ENCODE measurements around the gene CHD9. TPM values are rescaled to one million over a fixed set of nuclear protein-coding genes. Genes with fewer than 3 reads are reported as not detected.

Gene CHD9
- total RNA-seq, 4 donors from 2014 or later: 82.2 to 114 (median 91.3) TPM

- no peak for TF ChIP-seq CTCF (IDR thresholded peaks at IDR 0.05)
- TF ChIP-seq POLR2A (IDR thresholded peaks at IDR 0.05): no peak
- peak in 1 of 2 donors; percentile 56 for TF ChIP-seq EP300 (IDR thresholded peaks at IDR 0.05)
- H3K9me3 ChIP-seq: no peaks in the 10 kb centered on the region
- peaks cover 0 to 55% (median 5%) of the 10 kb centered on the region in 4 donors for H3K4me1 ChIP-seq
- DNase-seq (ENCODE audit: low spot score in 2 of 2): peak; percentile 39 to 40
- H3K27ac ChIP-seq: peak overlapping the region; percentile 89 to 95 (median 92)
- WGBS, 2 donors: 0% methylated on average over 31 to 40 of the region's 77 CpGs
- peak overlapping the region; percentile 75 to 97 (median 88) for H3K4me3 ChIP-seq
- H3K27me3 ChIP-seq: no peaks in the 10 kb centered on the region
- H3K36me3 ChIP-seq: no peaks in the 10 kb centered on the region
These were observed 76.7 kb downstream of the CHD9 start for GRCh38 chr16:53131363-53132071.

- Histone ChIP-seq H3K4me1 (peaks cover 0 to 56% (median 5%) of the 10 kb centered on the region in 4 donors), H3K27me3 (no peaks in the 10 kb centered on the region), H3K9me3 (no peaks in the 10 kb centered on the region), H3K36me3 (no peaks in the 10 kb centered on the region), H3K4me3 (peak overlapping the region in 1 of 4 donors; percentile 93), H3K27ac (peak overlapping the region in 2 of 4 donors; percentile 88 to 95)
- no peak for DNase-seq (ENCODE audit: low spot score in 2 of 2)
- 69% methylated on average over 6 of the region's 6 CpGs for WGBS, 2 donors
- TF ChIP-seq CTCF (IDR thresholded peaks at IDR 0.05): no peak
- no peak for TF ChIP-seq POLR2A (IDR thresholded peaks at IDR 0.05)
- no peak for TF ChIP-seq EP300 (IDR thresholded peaks at IDR 0.05)
These were observed 77.6 kb downstream of the CHD9 start for GRCh38 chr16:53132406-53132805.

- DNase-seq (ENCODE audit: low spot score in 2 of 2): no peak
- no peaks in the 10 kb centered on the region for H3K9me3 ChIP-seq
- H3K36me3 ChIP-seq: no peaks in the 10 kb centered on the region
- peaks cover 0 to 45% (median 5%) of the 10 kb centered on the region in 4 donors for H3K4me1 ChIP-seq
- no peak overlapping the region for H3K4me3 ChIP-seq
- TF ChIP-seq CTCF (IDR thresholded peaks at IDR 0.05): no peak
- H3K27ac ChIP-seq: no peak overlapping the region
- H3K27me3 ChIP-seq: no peaks in the 10 kb centered on the region
- 95 to 96% methylated on average over 2 of the region's 2 CpGs for WGBS, 2 donors
These were observed 80.5 kb downstream of the CHD9 start for GRCh38 chr16:53135329-53135728.

- WGBS, 2 donors: 95 to 96% methylated on average over 6 of the region's 6 CpGs
- no peak for DNase-seq (ENCODE audit: low spot score in 2 of 2)
- TF ChIP-seq CTCF (IDR thresholded peaks at IDR 0.05) (no peak), EP300 (IDR thresholded peaks at IDR 0.05) (no peak), POLR2A (IDR thresholded peaks at IDR 0.05) (no peak)
- Histone ChIP-seq H3K36me3 (peaks cover 0 to 3% (median 0%) of the 10 kb centered on the region in 3 donors), H3K9me3 (no peaks in the 10 kb centered on the region), H3K4me1 (peaks cover 0 to 17% (median 0%) of the 10 kb centered on the region in 4 donors), H3K27me3 (no peaks in the 10 kb centered on the region), H3K27ac (no peak overlapping the region), H3K4me3 (no peak overlapping the region)
These were observed 88.2 kb downstream of the CHD9 start for GRCh38 chr16:53142823-53143568.

- Histone ChIP-seq H3K4me1 (peaks cover 0 to 21% (median 0%) of the 10 kb centered on the region in 4 donors), H3K36me3 (peaks cover 0 to 18% (median 0%) of the 10 kb centered on the region in 3 donors), H3K27me3 (no peaks in the 10 kb centered on the region), H3K4me3 (no peak overlapping the region), H3K9me3 (peaks cover 0 to 23% (median 4%) of the 10 kb centered on the region in 4 donors), H3K27ac (no peak overlapping the region)
- 76 to 84% methylated on average over 3 of the region's 3 CpGs for WGBS, 2 donors
- TF ChIP-seq EP300 (IDR thresholded peaks at IDR 0.05) (no peak), POLR2A (IDR thresholded peaks at IDR 0.05) (no peak), CTCF (IDR thresholded peaks at IDR 0.05) (no peak)
- DNase-seq (ENCODE audit: low spot score in 2 of 2): no peak
These were observed 92.8 kb downstream of the CHD9 start for GRCh38 chr16:53147500-53148065.
